K562 (cell line): ENCODE data around the gene PDE6H. TPM values are rescaled to one million over a fixed set of nuclear protein-coding genes. Genes with fewer than 3 reads are reported as not detected.

Experiments used
- ATAC-seq: fragments of 200-7000 bp; cut with Tn5 transposase; 3 replicates; pipeline ENCODE4 v1.9.1; 2020; ENCODE audit warnings: moderate library complexity
- BruUV-seq: library from RNA; stranded (reverse); fragments of 400-500 nt; replicated peaks from 2 replicates; lab custom pipeline; 2021; lab: Mats Ljungman, UMichigan
- CTCF ChIA-PET: fragments of 300-600 bp; formaldehyde crosslinking; extraction: SDS; loops from one replicate; lab custom pipeline; 2021; ENCODE audit warnings: low intra/inter-chr PET ratio; lab: Yijun Ruan, JAX
- POLR2A ChIA-PET: fragments of 300-600, 350-650 bp; sonication (Branson Sonifier 250); formaldehyde crosslinking; extraction: SDS; loops from one replicate; lab custom pipeline; 2021; ENCODE audit warnings: antibody characterized with exemption, inconsistent platforms; lab: Yijun Ruan, JAX
- DNase-seq, 4 experiments: peaks; one replicate each; pipeline versions ENCODE4 v3.0.0 to v3.0.0-alpha.2; 2011 to 2018; ENCODE audit warnings: low spot score in 3 of 4, mixed read lengths in 3 of 4; ENCODE audit errors: extremely low read depth in 1 of 4
- FAIRE-seq: peaks from 2 replicates; lab custom pipeline; 2011; peaks lifted over from hg19 to GRCh38; lab: Jason Lieb, UNC
- H2AFZ ChIP-seq: 2 replicates; pipeline ENCODE4 v1.6.0; 2011; ENCODE audit warnings: low read depth, low read length, control low read depth, inconsistent platforms
- H3K27ac ChIP-seq: fragments of 200-600 bp; 3 replicates; pipeline ENCODE4 v1.8.0; 2011; ENCODE audit warnings: low read depth, mild to moderate bottlenecking, control low read depth, inconsistent platforms, low read length, moderate library complexity, mixed read lengths; ENCODE audit errors: extremely low read depth
- H3K27me3 ChIP-seq, 2 experiments: fragments of 300-600 bp in 1 of 2; 2 replicates in 1 of 2; 3 replicates in 1 of 2; pipeline versions ENCODE4 v1.6.0 to v1.8.0; 2011; ENCODE audit warnings: inconsistent platforms in 2 of 2, low read length in 2 of 2, mild to moderate bottlenecking in 1 of 2, mixed read lengths in 1 of 2, moderate library complexity in 1 of 2; ENCODE audit not compliant: control insufficient read depth in 2 of 2, insufficient read depth in 2 of 2
- H3K36me3 ChIP-seq: fragments of 300-600 bp; 3 replicates; pipeline ENCODE4 v1.8.0; 2011; ENCODE audit warnings: mild to moderate bottlenecking, low read length, inconsistent platforms; ENCODE audit not compliant: control insufficient read depth, insufficient read depth
- H3K4me1 ChIP-seq, 2 experiments: fragments of 200-600 bp in 1 of 2; replicated peaks in 1 of 2; 2 replicates in 1 of 2; 3 replicates in 1 of 2; pipeline versions ENCODE4 v1.5.1 to v1.8.0; 2011; ENCODE audit warnings: inconsistent platforms in 2 of 2, low read length in 2 of 2, mild to moderate bottlenecking in 1 of 2, mixed read lengths in 1 of 2, moderate library complexity in 1 of 2; ENCODE audit not compliant: control insufficient read depth in 2 of 2, insufficient read depth in 2 of 2
- H3K4me2 ChIP-seq: 2 replicates; pipeline ENCODE4 v1.6.1; 2011; ENCODE audit warnings: low read length, control low read depth, inconsistent platforms, mixed read lengths; ENCODE audit not compliant: insufficient read depth
- H3K4me3 ChIP-seq: fragments of 200-600 bp; sonication (generic), shearing (Covaris generic); 2 replicates; pipeline ENCODE4 v1.5.1; 2016; ENCODE audit warnings: control low read depth, inconsistent platforms
- H3K79me2 ChIP-seq: fragments of 200-600 bp; 3 replicates; pipeline ENCODE4 v1.8.0; 2011; ENCODE audit warnings: low read length, inconsistent platforms; ENCODE audit not compliant: control insufficient read depth, insufficient read depth
- H3K9ac ChIP-seq, 2 experiments: 2 replicates each; pipeline versions ENCODE4 v1.6.0 to v1.6.1; 2011; ENCODE audit warnings: low read depth in 2 of 2, low read length in 2 of 2, control low read depth in 1 of 2, inconsistent platforms in 1 of 2, mild to moderate bottlenecking in 1 of 2, mixed read lengths in 1 of 2; ENCODE audit not compliant: insufficient read depth in 1 of 2
- H3K9me1 ChIP-seq: one replicate; pipeline ENCODE4 v1.6.0; 2011; ENCODE audit warnings: inconsistent platforms, mild to moderate bottlenecking, low read length, moderate library complexity; ENCODE audit not compliant: control insufficient read depth, insufficient read depth
- H3K9me3 ChIP-seq: replicated peaks from 2 replicates; pipeline ENCODE4 v1.5.1; 2011; ENCODE audit warnings: low read depth, low read length, inconsistent platforms; ENCODE audit not compliant: control insufficient read depth, insufficient read depth
- H4K20me1 ChIP-seq: replicated peaks from 2 replicates; pipeline ENCODE4 v1.6.1; 2011; ENCODE audit warnings: low read length, inconsistent platforms, mixed read lengths; ENCODE audit not compliant: control insufficient read depth, insufficient read depth
- FIP1L1 ChIP-seq: fragments of 200-400 bp; formaldehyde crosslinking; IDR thresholded peaks from 2 replicates; pipeline ENCODE4 v1.6.1; 2018; ENCODE audit warnings: mild to moderate bottlenecking, low read depth, low read length; ENCODE audit not compliant: poor library complexity, severe bottlenecking
- NR3C1 ChIP-seq: sonication (generic); formaldehyde crosslinking; IDR thresholded peaks from 2 replicates; pipeline ENCODE4 v1.8.1; 2022; ENCODE audit warnings: missing genetic modification reagents
- PYGO2 ChIP-seq: fragments of 450-650 bp; IDR thresholded peaks from 2 replicates; pipeline ENCODE4 v1.6.1; 2016; ENCODE audit warnings: mild to moderate bottlenecking, missing genetic modification characterization, moderate library complexity, missing compliant biosample characterization
- SAFB2 ChIP-seq: fragments of 200-400 bp; formaldehyde crosslinking; IDR thresholded peaks from 2 replicates; pipeline ENCODE4 v1.6.1; 2018; ENCODE audit warnings: borderline replicate concordance, low read length, low read depth, moderate library complexity; ENCODE audit not compliant: severe bottlenecking
- ZNF507 ChIP-seq: conservative IDR thresholded peaks from 2 replicates; pipeline ENCODE4 v1.6.1; 2017; ENCODE audit warnings: missing genetic modification characterization, missing compliant biosample characterization
- WGBS: fragments of 100-300 bp; shearing (Covaris generic); methylation state at CpG from one replicate; pipeline ENCODE4 v1.1.6; 2016; ENCODE audit warnings: low coverage, mixed read lengths; ENCODE audit not compliant: insufficient coverage; ENCODE audit errors: missing lambda C conversion rate; 5-methylcytosine and 5-hydroxymethylcytosine counted together
- in situ Hi-C: fragments of 300-500 bp; cut with MboI; formaldehyde crosslinking; loops from 4 replicates; pipeline ENCODE4 v1.15.0; 2018; ENCODE audit warnings: inconsistent platforms, mixed read lengths
- intact Hi-C: fragments of 100-400 bp; cut with micrococcal nuclease; formaldehyde crosslinking; loops from 2 replicates; pipeline ENCODE4 v1.14.2; 2022
- polyA plus RNA-seq, 8 experiments: library from polyadenylated mRNA; depleted of rRNA in 4 of 8; stranded (reverse) in 5 of 8; unstranded in 3 of 8; fragments of >200 nt; fragmentation: Nextera tagmentation in 2 of 8; fragmentation: Illumina TruSeq in 1 of 8; extraction: Ambion mirVana in 2 of 8; extraction: Trizol in 1 of 8; gene quantifications; 2 replicates each; pipeline versions ENCODE4 v1.2.1 to v1.2.3, GENCODE V29; 2011 to 2014; ENCODE audit warnings: inconsistent platforms in 1 of 8, missing spikeins in 1 of 8
- total RNA-seq, 7 experiments: library from RNA; depleted of rRNA in 6 of 7; stranded (reverse); fragments of >200 nt in 6 of 7; fragmentation: Illumina TruSeq in 2 of 7; extraction: Trizol in 2 of 7; gene quantifications; 2 replicates each; pipeline versions ENCODE4 v1.2.1 to v1.2.3, GENCODE V29; 2011 to 2021; ENCODE audit warnings: low replicate concordance in 1 of 7

Gene PDE6H
- total and polyA plus RNA-seq, 9 of the 15 experiments (the other 6 are each of a cell fraction or from before 2014, with no cell fraction given), result 0.15 TPM; not detected in 8

- DNase-seq (no peak), ATAC-seq (no peak), FAIRE-seq (no peak)
- Histone ChIP-seq H3K9me1 (no peaks in the 10 kb centered on the region), H4K20me1 (no peaks in the 10 kb centered on the region), H3K79me2 (no peaks in the 10 kb centered on the region), H3K36me3 (peaks cover 18% of the 10 kb centered on the region; the same call in 1 of the 3 replicates), H3K4me1 (no peaks in the 10 kb centered on the region), H3K27ac (no peak overlapping the region), H3K27me3 (no peaks in the 10 kb centered on the region), H2AFZ (no peak overlapping the region), H3K4me3 (no peak overlapping the region)
- ChIA-PET POLR2A (no interaction called here), CTCF (no interaction called here)
- TSS peak; percentile 81 for BruUV-seq
- in situ Hi-C loops, result no loop called here
- WGBS, result 30% methylated on average over 9 of the region's 12 CpGs
- TF ChIP-seq NR3C1 (CRISPR knock-in tag) (no peak), SAFB2 (no peak), ZNF507 (tag) (no peak)
- TF ChIP-seq, all 486 proteins: peak for 0
- Histone ChIP-seq H3K9ac (no peak overlapping the region), H3K9me3 (no peaks in the 10 kb centered on the region), H3K4me2 (no peak overlapping the region)
- intact Hi-C loops, result no loop called here
These were observed 30.5 kb upstream of the PDE6H start for GRCh38 chr12:14942196-14942931.

- FAIRE-seq (no peak), DNase-seq (no peak)
- in situ Hi-C loops, result no loop called here
- H3K79me2 ChIP-seq, result no peaks in the 10 kb centered on the region
- H3K4me1 ChIP-seq, result no peaks in the 10 kb centered on the region; a peak in 1 of 5 replicates
- H4K20me1 ChIP-seq, result no peaks in the 10 kb centered on the region
- no peak overlapping the region for H3K27ac ChIP-seq
- H3K36me3 ChIP-seq, result peaks cover 34% of the 10 kb centered on the region; the same call in 1 of the 3 replicates
- H2AFZ ChIP-seq, result no peak overlapping the region
- TF ChIP-seq FIP1L1 (no peak), PYGO2 (no peak)
- TF ChIP-seq, all 486 proteins: peak for 0
- Histone ChIP-seq H3K4me3 (no peak overlapping the region), H3K9me1 (no peaks in the 10 kb centered on the region), H3K9ac (no peak overlapping the region), H3K27me3 (no peaks in the 10 kb centered on the region), H3K9me3 (no peaks in the 10 kb centered on the region), H3K4me2 (no peak overlapping the region)
- no peak for ATAC-seq
- ChIA-PET POLR2A (interaction anchor here (1.4 kb wide), 1 partner anchor 10 kb away, joined by 3 read pairs; no protein-coding TSS in a partner anchor), CTCF (no interaction called here)
- WGBS, result 55% methylated on average over 2 of the region's 2 CpGs
- BruUV-seq, result no TSS peak
- intact Hi-C loops, result no loop called here
These were observed 26.7 kb upstream of the PDE6H start for GRCh38 chr12:14946162-14946561.
